ENCODE measurements around the gene WWOX. TPM values are rescaled to one million over a fixed set of nuclear protein-coding genes. Genes with fewer than 3 reads are reported as not detected.

WWOX gene
- total and polyA plus RNA-seq, 2 donors (not counting 3 experiments of a cell fraction or from before 2014, with no cell fraction given): 6.2 to 12.5 TPM

GRCh38 chr16:78264642-78265041 lies 165.2 kb downstream of the WWOX start:
- H3K9me1 ChIP-seq (replicated peaks; ENCODE audit: control insufficient read depth, extremely low read depth, insufficient read depth, low read length): no peaks in the 10 kb centered on the region
- no peaks in the 10 kb centered on the region for H3K27me3 ChIP-seq (ENCODE audit: control insufficient read depth in 2 of 2, insufficient read depth in 2 of 2, low read length in 2 of 2)
- dilution Hi-C loops (cut with MboI; ENCODE audit: extremely low pct_ligation_motif_present, low sequenced_read_pairs): no loop called here
- H2AFZ ChIP-seq (ENCODE audit: low read depth, low read length): no peak overlapping the region
- H3K9me3 ChIP-seq (replicated peaks; ENCODE audit: control insufficient read depth, insufficient read depth, low read length): no peaks in the 10 kb centered on the region
- H3K36me3 ChIP-seq (ENCODE audit: control insufficient read depth in 2 of 2, extremely low read depth in 1 of 2, insufficient read depth in 2 of 2, low read length in 2 of 2): no peaks in the 10 kb centered on the region
- FAIRE-seq: no peak
- TF ChIP-seq MYC (IDR thresholded peaks at IDR 0.05; ENCODE audit: low read depth, low read length): no peak
- no peak for TF ChIP-seq JUN (IDR thresholded peaks at IDR 0.05; ENCODE audit: borderline replicate concordance, insufficient read depth, insufficient read length, low read depth)
- TF ChIP-seq MAX (IDR thresholded peaks at IDR 0.05; ENCODE audit: insufficient read depth, insufficient read length): no peak
- TF ChIP-seq POLR2AphosphoS5 (IDR thresholded peaks at IDR 0.05; ENCODE audit: insufficient read depth, low read depth, low read length): no peak
- no peak for TF ChIP-seq FOS (IDR thresholded peaks at IDR 0.05; ENCODE audit: borderline replicate concordance, insufficient read depth, low read length)
- TF ChIP-seq EZH2 (IDR thresholded peaks at IDR 0.05; ENCODE audit: borderline replicate concordance, low read depth, low read length, severe bottlenecking): no peak
- TF ChIP-seq POLR2A (IDR thresholded peaks at IDR 0.05; ENCODE audit: low read depth, low read length): no peak
- TF ChIP-seq CTCF (IDR thresholded peaks at IDR 0.05; ENCODE audit: extremely low read depth in 1 of 2, insufficient read depth in 1 of 2, low read depth in 1 of 2, low read length in 2 of 2): no peak
- TF ChIP-seq GATA2 (IDR thresholded peaks at IDR 0.05; ENCODE audit: insufficient read depth, insufficient read length, low read depth, low read length): no peak
- H3K27ac ChIP-seq (ENCODE audit: insufficient read depth, low read depth, low read length): no peak overlapping the region
- no TSS peak for BruUV-seq (replicated peaks)
- POLR2A ChIA-PET: no interaction called here
- no peaks in the 10 kb centered on the region for H3K79me2 ChIP-seq (ENCODE audit: control insufficient read depth, insufficient read depth, low read length)
- no peaks in the 10 kb centered on the region for H3K4me1 ChIP-seq (ENCODE audit: control insufficient read depth, extremely low read depth, insufficient read depth, low read length)
- DNase-seq (ENCODE audit: low read depth, low spot score): no peak
- no peak overlapping the region for H3K4me3 ChIP-seq (replicated peaks in 1 of 3; ENCODE audit: insufficient read depth in 1 of 3, low read depth in 1 of 3, low read length in 3 of 3)
- H4K20me1 ChIP-seq (replicated peaks; ENCODE audit: control insufficient read depth, extremely low read depth, insufficient read depth, low read length): no peaks in the 10 kb centered on the region
- CTCF ChIA-PET: no interaction called here
- H3K9ac ChIP-seq (replicated peaks; ENCODE audit: extremely low read depth, insufficient read depth, low read length): no peak overlapping the region
- intact Hi-C loops (cut with micrococcal nuclease): no loop called here
- no peak overlapping the region for H3K4me2 ChIP-seq (ENCODE audit: insufficient read depth, low read length)
